D341Med (cell line): ENCODE data around the gene BORCS5.

Experiments
- DNase-seq: peaks from one replicate; pipeline ENCODE4 v3.0.0; 2012; ENCODE audit warnings: low spot score

BORCS5 gene

DNA sequence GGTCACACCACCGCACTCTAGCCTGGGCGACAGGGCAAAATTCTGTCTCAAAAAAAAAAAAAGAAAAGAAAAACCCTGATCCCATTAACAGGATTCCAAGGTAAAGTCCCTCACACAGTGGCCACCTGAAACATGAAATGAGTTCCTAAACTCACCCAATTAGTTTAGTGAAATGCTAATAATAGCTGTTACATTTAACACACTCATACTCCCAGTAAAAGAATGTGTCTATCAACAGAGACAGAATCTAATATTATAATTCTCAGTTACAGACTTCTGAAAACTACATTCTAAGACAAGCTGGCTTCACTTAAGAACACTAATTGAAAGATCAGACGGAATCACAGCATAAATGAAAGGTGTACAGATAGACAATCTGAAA lies 161.6 kb downstream of the BORCS5 start:
- no peak for DNase-seq

DNA sequence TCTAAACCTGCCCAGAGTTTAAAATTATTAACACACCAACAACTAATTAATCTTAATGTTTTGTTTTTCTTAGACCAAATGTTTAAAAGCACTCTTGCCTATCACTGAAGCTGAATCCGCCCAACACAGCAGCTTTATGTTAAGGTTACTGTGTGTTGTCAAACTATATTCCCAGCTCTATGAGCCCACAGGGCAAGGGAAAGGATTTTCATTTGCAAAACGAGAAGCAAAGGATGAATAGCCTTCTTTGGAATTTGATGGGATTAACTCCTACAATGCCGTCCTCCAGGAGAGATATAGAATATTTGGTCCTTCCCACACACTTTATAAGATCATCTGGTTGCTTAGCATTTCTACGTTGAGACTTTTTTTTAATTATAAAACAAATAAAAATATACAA lies 162.0 kb downstream of the BORCS5 start:
- no peak for DNase-seq
